Lung (tissue), 12 donors: ENCODE data around the gene GJB3. TPM values are rescaled to one million over a fixed set of nuclear protein-coding genes. Genes with fewer than 3 reads are reported as not detected.

Source experiments
- ATAC-seq: fragments of 200-7000 bp; cut with Tn5 transposase; one replicate; pipeline ENCODE4 v1.9.1; 2020; ENCODE audit warnings: moderate number of reproducible peaks; ENCODE audit not compliant: insufficient read depth, low FRiP score
- DNase-seq, 3 donors: peaks; one replicate each; pipeline ENCODE4 v3.0.0-alpha.2; 2013 to 2017
- H3K27ac ChIP-seq, 2 donors: one replicate each; pipeline ENCODE4 v1.5.1; 2013; ENCODE audit warnings: mild to moderate bottlenecking in 2 of 2, moderate library complexity in 2 of 2, control low read depth in 1 of 2, inconsistent platforms in 1 of 2, low read depth in 1 of 2, low read length in 1 of 2
- H3K27me3 ChIP-seq, 3 donors: one replicate each; pipeline ENCODE4 v1.5.1; 2013; ENCODE audit warnings: low read length in 2 of 3; ENCODE audit not compliant: control insufficient read depth in 3 of 3, insufficient read depth in 3 of 3
- H3K36me3 ChIP-seq, 4 donors: one replicate each; pipeline ENCODE4 v1.5.1; 2013; ENCODE audit warnings: low read length in 4 of 4, mild to moderate bottlenecking in 1 of 4, moderate library complexity in 1 of 4; ENCODE audit not compliant: control insufficient read depth in 4 of 4, insufficient read depth in 4 of 4
- H3K4me1 ChIP-seq, 5 donors: one replicate each; pipeline ENCODE4 v1.5.1; 2013; ENCODE audit warnings: low read length in 5 of 5, mild to moderate bottlenecking in 2 of 5, moderate library complexity in 1 of 5; ENCODE audit not compliant: control insufficient read depth in 5 of 5, insufficient read depth in 5 of 5
- H3K4me3 ChIP-seq: one replicate; pipeline ENCODE4 v1.5.1; 2013; ENCODE audit warnings: mild to moderate bottlenecking, control low read depth, moderate library complexity
- H3K9ac ChIP-seq, 2 donors: one replicate each; pipeline ENCODE4 v1.5.1; 2013; ENCODE audit warnings: low read length in 2 of 2, control low read depth in 1 of 2; ENCODE audit not compliant: insufficient read depth in 1 of 2
- H3K9me3 ChIP-seq, 4 donors: one replicate each; pipeline ENCODE4 v1.5.1; 2013; ENCODE audit warnings: low read length in 3 of 4, mild to moderate bottlenecking in 1 of 4, moderate library complexity in 1 of 4; ENCODE audit not compliant: control insufficient read depth in 4 of 4, insufficient read depth in 3 of 4
- CTCF ChIP-seq: IDR thresholded peaks from 2 replicates; pipeline ENCODE4 v1.5.1; 2012; ENCODE audit warnings: mild to moderate bottlenecking; ENCODE audit errors: control extremely low read depth, extremely low read depth
- WGBS, 2 donors: extraction: QIAGEN DNeasy Blood & Tissue Kit; methylation state at CpG; one replicate each; pipeline ENCODE4 v1.1.7; 2013; 5-methylcytosine and 5-hydroxymethylcytosine counted together
- polyA plus RNA-seq, 2 donors: library from polyadenylated mRNA; stranded (reverse); fragments of 200-250 nt; gene quantifications; one replicate each; pipeline ENCODE4 v1.2.1, GENCODE V29; 2013
- total RNA-seq, 2 donors: library from RNA; depleted of rRNA in 1 of 2; stranded (reverse); fragments of >200 nt in 1 of 2; gene quantifications; one replicate each; pipeline ENCODE4 v1.2.1, GENCODE V29; 2014 to 2021
- donor health status: control.
- donor health status: control.
- donor health status: Bipolar disorder and iron deficiency.
- donor health status: healthy.
- donor health status: DM: yes; HTN: yes; CAD: no.

GJB3 gene
- total and polyA plus RNA-seq, 4 donors = 0.51 to 2.5 (median 0.65) TPM

GRCh38 chr1:34824817-34825454 lies 43.9 kb downstream of the GJB3 start:
- 85 to 90% methylated on average over 3 of the region's 3 CpGs for WGBS, 2 donors
- ATAC-seq = no peak

GRCh38 chr1:34825455-34826091 lies 44.6 kb downstream of the GJB3 start:
- TF ChIP-seq CTCF = no peak
- Histone ChIP-seq H3K9ac (no peak overlapping the region), H3K9me3 (peaks cover 0 to 7% (median 0%) of the 10 kb centered on the region in 4 donors), H3K27ac (peak overlapping the region in 1 of 2 donors; percentile 49), H3K4me1 (peaks cover 0 to 10% (median 0%) of the 10 kb centered on the region in 5 donors), H3K36me3 (no peaks in the 10 kb centered on the region), H3K4me3 (no peak overlapping the region), H3K27me3 (no peaks in the 10 kb centered on the region)
- DNase-seq (peak in 2 of 3 donors; percentile 15 to 24), ATAC-seq (no peak)
- 48 to 51% methylated on average over 11 of the region's 11 CpGs for whole genome bisulfite sequencing, 2 donors

More at GRCh38 chr1:34824817-34825454, 43.9 kb downstream of the GJB3 start:
- Histone ChIP-seq H3K27me3 (no peaks in the 10 kb centered on the region), H3K4me3 (no peak overlapping the region), H3K36me3 (no peaks in the 10 kb centered on the region), H3K4me1 (peaks cover 0 to 10% (median 0%) of the 10 kb centered on the region in 5 donors), H3K9ac (no peak overlapping the region), H3K27ac (peak overlapping the region in 1 of 2 donors; percentile 49), H3K9me3 (peaks cover 0 to 7% (median 0%) of the 10 kb centered on the region in 4 donors)
- TF ChIP-seq CTCF = no peak
- no peak for DNase-seq

- no peak overlapping the region for H3K4me3 ChIP-seq
- peaks cover 0 to 12% (median 0%) of the 10 kb centered on the region in 5 donors for H3K4me1 ChIP-seq
- ATAC-seq = no peak
- no peaks in the 10 kb centered on the region for H3K36me3 ChIP-seq
- no peak overlapping the region for H3K27ac ChIP-seq
- H3K9me3 ChIP-seq = peaks cover 0 to 4% (median 0%) of the 10 kb centered on the region in 4 donors
- no peak for DNase-seq
- TF ChIP-seq CTCF = no peak
- no peaks in the 10 kb centered on the region for H3K27me3 ChIP-seq
- H3K9ac ChIP-seq = no peak overlapping the region
- whole genome bisulfite sequencing, 2 donors = 93 to 95% methylated on average over 5 of the region's 5 CpGs
Measured at GRCh38 chr1:34827341-34827941, 46.4 kb downstream of the GJB3 start.
